Keratinocyte (primary cell): ENCODE results near the gene S1PR4. TPM values are rescaled to one million over a fixed set of nuclear protein-coding genes. Genes with fewer than 3 reads are reported as not detected.

Experiments used
- DNase-seq: peaks from one replicate; pipeline ENCODE4 v3.0.0-alpha.2; 2011; ENCODE audit warnings: low read depth, missing footprints, low spot score
- FAIRE-seq: peaks from 2 replicates; lab custom pipeline; 2011; peaks lifted over from hg19 to GRCh38; lab: Jason Lieb, UNC
- H2AFZ ChIP-seq: 2 replicates; pipeline ENCODE4 v1.6.0; 2012; ENCODE audit warnings: low read length, control low read depth, inconsistent platforms; ENCODE audit not compliant: control insufficient read depth
- H3K27ac ChIP-seq: 2 replicates; pipeline ENCODE4 v1.5.1; 2011; ENCODE audit warnings: low read length; ENCODE audit not compliant: control insufficient read depth, insufficient read depth
- H3K27me3 ChIP-seq: 3 replicates; pipeline ENCODE4 v1.6.0; 2011; ENCODE audit warnings: low read length; ENCODE audit not compliant: control insufficient read depth, insufficient read depth; ENCODE audit errors: extremely low read depth
- H3K36me3 ChIP-seq, 2 experiments: 2 replicates in 1 of 2; 3 replicates in 1 of 2; pipeline ENCODE4 v1.5.1; 2011; ENCODE audit warnings: low read length in 2 of 2, mild to moderate bottlenecking in 1 of 2; ENCODE audit not compliant: control insufficient read depth in 2 of 2, insufficient read depth in 2 of 2; ENCODE audit errors: extremely low read depth in 1 of 2
- H3K4me1 ChIP-seq: 3 replicates; pipeline ENCODE4 v1.5.1; 2011; ENCODE audit warnings: low read length; ENCODE audit not compliant: control insufficient read depth, insufficient read depth; ENCODE audit errors: extremely low read depth
- H3K4me2 ChIP-seq: 3 replicates; pipeline ENCODE4 v1.6.0; 2011; ENCODE audit warnings: low read depth, low read length; ENCODE audit not compliant: control insufficient read depth, insufficient read depth; ENCODE audit errors: extremely low read depth
- H3K4me3 ChIP-seq, 3 experiments: fragments of 200-600 bp in 1 of 3; sonication (generic) in 1 of 3; 2 replicates in 2 of 3; 3 replicates in 1 of 3; pipeline ENCODE4 v1.5.1; 2011 to 2016; ENCODE audit warnings: low read length in 3 of 3, mild to moderate bottlenecking in 3 of 3, control low read depth in 2 of 3, inconsistent platforms in 1 of 3, low read depth in 1 of 3, mixed read lengths in 1 of 3, mixed run types in 1 of 3, moderate library complexity in 1 of 3; ENCODE audit not compliant: control insufficient read depth in 2 of 3, insufficient read depth in 2 of 3; ENCODE audit errors: extremely low read depth in 1 of 3
- H3K79me2 ChIP-seq: 2 replicates; pipeline ENCODE4 v1.6.0; 2012; ENCODE audit warnings: low read length; ENCODE audit not compliant: control insufficient read depth, insufficient read depth
- H3K9ac ChIP-seq: 3 replicates; pipeline ENCODE4 v1.6.0; 2011; ENCODE audit warnings: low read length; ENCODE audit not compliant: control insufficient read depth, insufficient read depth; ENCODE audit errors: extremely low read depth
- H3K9me1 ChIP-seq: 3 replicates; pipeline ENCODE4 v1.6.0; 2011; ENCODE audit warnings: low read length; ENCODE audit not compliant: control insufficient read depth, insufficient read depth; ENCODE audit errors: extremely low read depth
- H3K9me3 ChIP-seq: 2 replicates; pipeline ENCODE4 v1.5.1; 2012; ENCODE audit warnings: low read depth, low read length; ENCODE audit not compliant: control insufficient read depth
- H4K20me1 ChIP-seq: 3 replicates; pipeline ENCODE4 v1.6.0; 2011; ENCODE audit warnings: low read length; ENCODE audit not compliant: control insufficient read depth, insufficient read depth; ENCODE audit errors: extremely low read depth
- CTCF ChIP-seq, 3 experiments: IDR thresholded peaks in 1 of 3; conservative IDR thresholded peaks in 1 of 3; optimal IDR thresholded peaks in 1 of 3; 2 replicates in 2 of 3; 3 replicates in 1 of 3; pipeline versions ENCODE3 to v1.5.1; 2011; ENCODE audit warnings: low read length in 3 of 3, mild to moderate bottlenecking in 3 of 3, moderate library complexity in 2 of 3, control low read depth in 1 of 3, inconsistent platforms in 1 of 3; ENCODE audit not compliant: insufficient read depth in 2 of 3; ENCODE audit errors: extremely low read depth in 1 of 3
- EZH2 ChIP-seq: IDR thresholded peaks from one replicate; pipeline ENCODE4 v1.6.1; 2012; ENCODE audit warnings: inconsistent platforms, mild to moderate bottlenecking, low read length, moderate library complexity
- dilution Hi-C: fragments of 300-500 bp; cut with MboI; formaldehyde crosslinking; loops from one replicate; pipeline ENCODE4 v1.7.0; 2020; ENCODE audit warnings: low sequenced_read_pairs; ENCODE audit not compliant: extremely low pct_ligation_motif_present
- polyA plus RNA-seq, 5 experiments: library from polyadenylated mRNA; depleted of rRNA in 3 of 5; stranded (reverse) in 3 of 5; stranded (forward) in 1 of 5; unstranded in 1 of 5; fragments of >200 nt; gene quantifications; 1 replicate in 1 of 5; 2 replicates in 3 of 5; 3 replicates in 1 of 5; pipeline versions ENCODE4 v1.2.1 to v1.2.3, GENCODE V29; 2011 to 2012; ENCODE audit warnings: missing spikeins in 2 of 5, low read depth in 1 of 5, low replicate concordance in 1 of 5

Gene S1PR4
- polyA plus RNA-seq, 1 donor (not counting 4 experiments of a cell fraction or from before 2014, with no cell fraction given): 0.08 TPM

DNA sequence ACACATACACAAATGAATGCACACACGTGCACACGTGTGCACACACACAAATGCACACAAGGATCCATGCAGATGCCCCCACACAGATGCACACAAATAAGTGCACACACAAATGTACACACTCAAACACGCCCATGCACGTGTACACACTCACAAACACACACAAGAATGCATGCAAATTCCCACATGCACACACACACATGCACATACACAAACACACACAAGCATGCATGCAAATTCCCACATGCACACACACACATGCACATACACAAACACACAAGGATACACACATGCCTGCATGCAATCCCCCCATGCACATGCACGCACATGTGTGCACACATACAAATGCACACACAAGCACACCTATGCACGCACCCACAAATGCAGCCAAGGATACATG, 29.5 kb upstream of the S1PR4 start:
- Histone ChIP-seq H3K27me3 (no peaks in the 10 kb centered on the region), H3K9ac (no peak overlapping the region), H3K9me1 (no peaks in the 10 kb centered on the region), H3K4me3 (no peak overlapping the region), H3K4me1 (no peaks in the 10 kb centered on the region), H2AFZ (no peak overlapping the region), H3K27ac (no peak overlapping the region), H3K9me3 (no peaks in the 10 kb centered on the region), H4K20me1 (no peaks in the 10 kb centered on the region), H3K36me3 (peaks cover 43 to 49% of the 10 kb centered on the region in 2 experiments), H3K4me2 (no peak overlapping the region), H3K79me2 (peaks cover 64% of the 10 kb centered on the region)
- TF ChIP-seq CTCF (optimal IDR thresholded peaks at IDR 0.05 in 1 of 3, IDR thresholded peaks at IDR 0.05 in 1 of 3, conservative IDR thresholded peaks at IDR 0.05 in 1 of 3; ENCODE audit: extremely low read depth in 1 of 3, insufficient read depth in 2 of 3, low read length in 3 of 3): no peak
- no peak for TF ChIP-seq EZH2
- dilution Hi-C loops: no loop called here
- FAIRE-seq (no peak), DNase-seq (no peak)

- Histone ChIP-seq H3K79me2 (peaks cover 62% of the 10 kb centered on the region), H3K4me3 (no peak overlapping the region), H3K9me3 (no peaks in the 10 kb centered on the region), H3K9ac (no peak overlapping the region), H3K36me3 (peaks cover 43 to 52% of the 10 kb centered on the region in 2 experiments), H4K20me1 (no peaks in the 10 kb centered on the region), H3K4me2 (no peak overlapping the region), H2AFZ (no peak overlapping the region), H3K27me3 (no peaks in the 10 kb centered on the region), H3K4me1 (peaks cover 5% of the 10 kb centered on the region), H3K9me1 (no peaks in the 10 kb centered on the region), H3K27ac (no peak overlapping the region)
- TF ChIP-seq CTCF (optimal IDR thresholded peaks at IDR 0.05 in 1 of 3, IDR thresholded peaks at IDR 0.05 in 1 of 3, conservative IDR thresholded peaks at IDR 0.05 in 1 of 3; ENCODE audit: extremely low read depth in 1 of 3, insufficient read depth in 2 of 3, low read length in 3 of 3): no peak
- TF ChIP-seq EZH2: no peak
- FAIRE-seq (no peak), DNase-seq (no peak)
- dilution Hi-C loops: no loop called here
Measured at GRCh38 chr19:3149526-3150505, 28.8 kb upstream of the S1PR4 start.
